Aorta (tissue), 5 donors: ENCODE data around the gene TMEM242. TPM values are rescaled to one million over a fixed set of nuclear protein-coding genes. Genes with fewer than 3 reads are reported as not detected.

Experiments used
- ATAC-seq: fragments of 200-7000 bp; cut with Tn5 transposase; one replicate; pipeline ENCODE4 v1.9.1; 2022; ENCODE audit warnings: moderate library complexity; ENCODE audit not compliant: low FRiP score
- DNase-seq, 2 donors: peaks; one replicate each; pipeline ENCODE4 v3.0.0-alpha.2; 2020
- H3K27ac ChIP-seq, 2 donors: one replicate each; pipeline ENCODE4 v1.5.1; 2013; ENCODE audit warnings: low read length in 2 of 2, mild to moderate bottlenecking in 2 of 2, moderate library complexity in 2 of 2, control low read depth in 1 of 2, inconsistent platforms in 1 of 2, low read depth in 1 of 2
- H3K27me3 ChIP-seq, 2 donors: one replicate each; pipeline ENCODE4 v1.6.1; 2013; ENCODE audit warnings: control low read depth in 1 of 2, low read length in 1 of 2, mild to moderate bottlenecking in 1 of 2, moderate library complexity in 1 of 2; ENCODE audit not compliant: insufficient read depth in 2 of 2, control insufficient read depth in 1 of 2
- H3K36me3 ChIP-seq, 2 donors: one replicate each; pipeline ENCODE4 v1.6.1; 2013; ENCODE audit warnings: control low read depth in 1 of 2, low read length in 1 of 2, mild to moderate bottlenecking in 1 of 2; ENCODE audit not compliant: insufficient read depth in 2 of 2, control insufficient read depth in 1 of 2
- H3K4me1 ChIP-seq, 2 donors: one replicate each; pipeline ENCODE4 v1.6.1; 2013; ENCODE audit warnings: low read length in 2 of 2, control low read depth in 1 of 2, mild to moderate bottlenecking in 1 of 2, moderate library complexity in 1 of 2; ENCODE audit not compliant: insufficient read depth in 2 of 2, control insufficient read depth in 1 of 2
- H3K4me3 ChIP-seq, 2 donors: one replicate each; pipeline ENCODE4 v1.5.1; 2013; ENCODE audit warnings: low read length in 2 of 2, control low read depth in 1 of 2, mild to moderate bottlenecking in 1 of 2
- H3K9me3 ChIP-seq: one replicate; pipeline ENCODE4 v1.6.1; 2013; ENCODE audit warnings: mild to moderate bottlenecking, low read length; ENCODE audit not compliant: control insufficient read depth
- whole genome bisulfite sequencing, 2 donors: extraction: QIAGEN DNeasy Blood & Tissue Kit; methylation state at CpG; one replicate each; pipeline ENCODE4 v1.1.7; 2013; 5-methylcytosine and 5-hydroxymethylcytosine counted together
- intact Hi-C, 2 donors: fragments of 100-400 bp; cut with DNase I; formaldehyde crosslinking; loops; one replicate each; pipeline versions ENCODE4 v1.14.2 to v1.15.0; 2022
- polyA plus RNA-seq, 2 donors: library from polyadenylated mRNA; stranded (reverse); fragments of 200-250 nt; gene quantifications; one replicate each; pipeline ENCODE4 v1.2.3, GENCODE V29; 2013
- total RNA-seq, 2 donors: library from RNA; stranded (reverse); fragmentation: NEBNext Ultra II Directional; extraction: Animal tissue kit (Norgen Biotek cat#: 25700); gene quantifications; one replicate each; pipeline ENCODE4 v1.2.1, GENCODE V29; 2021
- donor health status: healthy with polysubstance abuse.
- donor health status: Bipolar disorder and iron deficiency.
- donor health status: DM: no; HTN: no; CAD: no.
- donor health status: DM: no; HTN: no; CAD: no.
- donor health status: DM: yes; HTN: yes; CAD: no.

Gene TMEM242
- total and polyA plus RNA-seq, 4 donors, result 12.0 to 17.5 (median 15.1) TPM

DNA sequence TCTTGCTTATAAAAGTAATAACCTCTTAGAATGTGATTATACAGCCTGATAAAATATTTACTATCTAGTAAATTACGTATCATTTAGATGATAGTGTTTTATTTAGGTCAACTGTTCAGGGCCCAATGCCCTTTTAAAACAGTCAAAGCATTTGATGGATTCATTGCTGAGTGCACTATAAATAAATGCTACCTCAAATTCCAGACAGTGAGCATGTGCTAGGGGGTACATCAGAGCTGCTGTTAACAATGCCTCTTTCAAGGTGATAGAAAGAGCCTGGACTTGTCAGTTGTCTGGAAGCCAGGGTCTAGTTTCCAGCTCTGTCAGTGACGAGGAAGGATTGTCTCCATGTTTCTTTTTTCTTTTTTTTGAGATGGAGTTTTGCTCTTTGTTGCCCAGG, 7.5 kb upstream of the TMEM242 start:
- ATAC-seq (no peak), DNase-seq (no peak)
- intact Hi-C loops, result no loop called here
- Histone ChIP-seq H3K27me3 (no peaks in the 10 kb centered on the region), H3K36me3 (no peaks in the 10 kb centered on the region), H3K4me1 (peaks cover 0 to 6% of the 10 kb centered on the region in 2 donors), H3K27ac (no peak overlapping the region), H3K9me3 (no peaks in the 10 kb centered on the region), H3K4me3 (no peak overlapping the region)
- 79 to 83% methylated on average over 2 of the region's 2 CpGs for WGBS, 2 donors

DNA sequence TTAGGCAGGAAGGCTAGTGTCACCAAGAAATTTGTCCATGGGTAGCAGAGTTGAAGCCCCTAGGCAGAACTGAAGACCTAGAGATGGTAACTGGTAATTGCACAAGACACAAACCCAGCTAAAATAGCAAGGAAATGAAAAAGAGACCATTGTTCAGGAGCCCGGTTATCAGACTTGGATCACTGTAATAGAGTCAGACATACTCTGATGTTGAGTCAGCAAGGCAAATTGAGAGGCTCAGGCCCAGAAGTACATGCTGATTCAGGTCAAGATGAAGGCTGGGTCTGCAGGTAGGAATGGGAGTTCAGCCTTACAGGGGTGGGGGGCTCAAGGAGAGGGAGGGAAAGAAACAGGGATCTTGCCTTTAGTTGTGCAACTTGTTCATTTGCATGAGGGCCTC, 6.5 kb upstream of the TMEM242 start:
- 60 to 67% methylated on average over 1 of the region's 1 CpG for WGBS, 2 donors
- ATAC-seq, result no peak
- intact Hi-C loops, result no loop called here

DNA sequence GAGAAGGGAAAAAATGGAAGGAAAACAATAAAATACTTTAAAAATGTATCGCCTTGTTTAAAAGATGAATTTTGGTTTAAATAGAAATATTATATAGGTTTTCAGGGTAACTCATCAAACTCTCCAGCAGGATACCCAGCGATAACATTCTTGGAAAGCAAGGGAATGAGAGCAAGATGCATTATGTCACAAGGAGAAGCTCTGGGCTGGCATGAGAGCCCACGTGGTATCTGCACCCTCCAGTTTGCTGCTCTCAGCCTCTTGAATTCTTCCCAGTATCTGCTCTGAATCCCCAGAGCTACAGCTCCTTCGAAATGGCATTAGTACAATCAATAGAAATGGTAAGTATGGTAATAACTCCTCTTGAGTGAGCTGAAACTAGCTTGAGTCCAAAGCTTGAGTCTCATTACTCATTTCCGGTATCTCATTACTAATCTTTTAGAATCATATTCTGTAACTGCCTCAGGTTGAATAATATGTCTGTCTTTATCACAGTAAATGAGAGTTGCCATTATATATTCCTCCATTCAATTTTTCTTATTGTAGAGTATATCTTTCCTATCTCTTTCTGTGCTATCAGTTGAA, 4.9 kb upstream of the TMEM242 start:
- H3K9me3 ChIP-seq, result no peaks in the 10 kb centered on the region
- no peak overlapping the region for H3K4me3 ChIP-seq
- no peak overlapping the region for H3K27ac ChIP-seq
- H3K4me1 ChIP-seq, result peaks cover 0 to 6% of the 10 kb centered on the region in 2 donors
- no peaks in the 10 kb centered on the region for H3K27me3 ChIP-seq
- 68 to 75% methylated on average over 5 of the region's 5 CpGs for WGBS, 2 donors
- intact Hi-C loops, result no loop called here
- ATAC-seq (no peak), DNase-seq (no peak)
- H3K36me3 ChIP-seq, result no peaks in the 10 kb centered on the region

More for the DNA sequence above, 6.5 kb upstream of the TMEM242 start:
- no peak for DNase-seq
- Histone ChIP-seq H3K4me1 (peaks cover 0 to 6% of the 10 kb centered on the region in 2 donors), H3K36me3 (no peaks in the 10 kb centered on the region), H3K27ac (no peak overlapping the region), H3K27me3 (no peaks in the 10 kb centered on the region), H3K4me3 (no peak overlapping the region), H3K9me3 (no peaks in the 10 kb centered on the region)

DNA sequence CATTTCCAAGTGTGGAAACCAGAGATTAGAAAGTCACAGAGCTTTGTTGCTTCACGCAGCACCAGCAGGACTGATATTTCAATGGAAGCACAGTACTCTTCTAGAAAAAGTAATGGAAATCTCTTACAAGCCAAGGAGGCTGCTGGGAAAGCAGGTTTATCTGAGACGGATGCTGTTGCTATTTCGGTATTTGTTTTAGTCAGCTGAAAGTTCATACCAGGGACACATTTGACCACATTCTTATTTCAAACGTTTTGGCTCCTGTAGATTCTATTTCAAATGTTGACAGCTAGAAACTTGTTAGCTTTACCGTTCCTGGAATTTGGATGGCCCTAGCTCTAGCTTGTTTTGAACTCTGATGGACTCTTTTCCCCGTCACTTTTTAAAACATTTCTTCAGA, 3.7 kb upstream of the TMEM242 start:
- ATAC-seq (no peak), DNase-seq (no peak)
- intact Hi-C loops, result loop anchor here in 1 of 2 donors (2.0 kb wide), 1 partner anchor 28 kb away; no protein-coding TSS in a partner anchor
- WGBS, 2 donors, result 5 to 6% methylated on average over 6 of the region's 6 CpGs
- Histone ChIP-seq H3K36me3 (no peaks in the 10 kb centered on the region), H3K27ac (peak overlapping the region; percentile 30 to 67), H3K27me3 (no peaks in the 10 kb centered on the region), H3K4me1 (peaks cover 0 to 6% of the 10 kb centered on the region in 2 donors), H3K9me3 (no peaks in the 10 kb centered on the region), H3K4me3 (peak overlapping the region in 1 of 2 donors; percentile 5)

GRCh38 chr6:157325069-157325805, 1.9 kb upstream of the TMEM242 start:
- ATAC-seq (no peak), DNase-seq (no peak)
- H3K36me3 ChIP-seq, result no peaks in the 10 kb centered on the region
- peaks cover 0 to 6% of the 10 kb centered on the region in 2 donors for H3K4me1 ChIP-seq
- intact Hi-C loops, result loop anchor here in 1 of 2 donors (2.0 kb wide), 1 partner anchor 56 kb away; the partner anchor contains the start of gene ZDHHC14
- no peaks in the 10 kb centered on the region for H3K27me3 ChIP-seq
- WGBS, 2 donors, result 59 to 64% methylated on average over 9 of the region's 9 CpGs
- no peak overlapping the region for H3K27ac ChIP-seq
- no peaks in the 10 kb centered on the region for H3K9me3 ChIP-seq
- H3K4me3 ChIP-seq, result no peak overlapping the region

GRCh38 chr6:157323966-157324300, 614 bp upstream of the TMEM242 start:
- intact Hi-C loops, result loop anchor here (2.0 to 5.0 kb wide), 2 partner anchors 57 to 58 kb away; partner anchors contain the start of gene ZDHHC14 (in 2 of the 2)
- WGBS, 2 donors, result 0 to 1% methylated on average over 20 of the region's 20 CpGs
- no peaks in the 10 kb centered on the region for H3K36me3 ChIP-seq
- peak overlapping the region; percentile 5 to 82 for H3K27ac ChIP-seq
- peaks cover 0 to 6% of the 10 kb centered on the region in 2 donors for H3K4me1 ChIP-seq
- peak; percentile 92 to 94 for DNase-seq
- H3K9me3 ChIP-seq, result no peaks in the 10 kb centered on the region
- ATAC-seq, result peak; percentile 88
- peak overlapping the region; percentile 68 to 77 for H3K4me3 ChIP-seq
- H3K27me3 ChIP-seq, result no peaks in the 10 kb centered on the region

- WGBS, 2 donors, result 1% methylated on average over 18 to 21 of the region's 21 CpGs
- H3K27me3 ChIP-seq, result no peaks in the 10 kb centered on the region
These were observed 496 bp downstream of the TMEM242 start for GRCh38 chr6:157322792-157323254.

GRCh38 chr6:157316871-157317814, 6.2 kb downstream of the TMEM242 start:
- Histone ChIP-seq H3K4me1 (no peaks in the 10 kb centered on the region), H3K27me3 (no peaks in the 10 kb centered on the region), H3K36me3 (peaks cover 0 to 7% of the 10 kb centered on the region in 2 donors), H3K27ac (peak overlapping the region in 1 of 2 donors; percentile 17), H3K9me3 (no peaks in the 10 kb centered on the region), H3K4me3 (no peak overlapping the region)
- DNase-seq (peak; percentile 87 to 88), ATAC-seq (peak; percentile 75)
- whole genome bisulfite sequencing, 2 donors, result 54 to 59% methylated on average over 6 of the region's 6 CpGs
- intact Hi-C loops, result loop anchor here in 1 of 2 donors (5.0 to 10.0 kb wide), 2 partner anchors 218 to 350 kb away; no protein-coding TSS in a partner anchor

More at GRCh38 chr6:157322792-157323254, 496 bp downstream of the TMEM242 start:
- intact Hi-C loops, result loop anchor here in 1 of 2 donors (5.0 kb wide), 1 partner anchor 59 kb away; the partner anchor contains the start of gene ZDHHC14
- ATAC-seq, result no peak
- Histone ChIP-seq H3K36me3 (peaks cover 0 to 2% of the 10 kb centered on the region in 2 donors), H3K4me1 (peaks cover 0 to 6% of the 10 kb centered on the region in 2 donors), H3K4me3 (peak overlapping the region; percentile 68 to 83), H3K9me3 (no peaks in the 10 kb centered on the region), H3K27ac (peak overlapping the region in 1 of 2 donors; percentile 72)
- DNase-seq, result peak in 1 of 2 donors; percentile 93
